IPS-20b (cell line): ENCODE data around the gene JMJD1C.

Experiments used
- H3K27ac ChIP-seq: one replicate; pipeline ENCODE4 v1.5.1; 2013; ENCODE audit warnings: low read length
- H3K27me3 ChIP-seq: 2 replicates; pipeline ENCODE4 v1.6.1; 2013; ENCODE audit warnings: mild to moderate bottlenecking, low read length, inconsistent platforms; ENCODE audit not compliant: insufficient read depth
- H3K36me3 ChIP-seq: 2 replicates; pipeline ENCODE4 v1.6.1; 2013; ENCODE audit warnings: low read depth, mild to moderate bottlenecking, inconsistent platforms, low read length, moderate library complexity; ENCODE audit not compliant: insufficient read depth
- H3K4me1 ChIP-seq: 2 replicates; pipeline ENCODE4 v1.6.1; 2013; ENCODE audit warnings: mild to moderate bottlenecking, control low read depth, inconsistent platforms, low read length, moderate library complexity; ENCODE audit not compliant: insufficient read depth
- H3K4me3 ChIP-seq: 2 replicates; pipeline ENCODE4 v1.5.1; 2013; ENCODE audit warnings: mild to moderate bottlenecking, low read length, inconsistent platforms
- H3K9ac ChIP-seq: 2 replicates; pipeline ENCODE4 v1.6.1; 2013; ENCODE audit warnings: low read depth, mild to moderate bottlenecking, inconsistent platforms, low read length, moderate library complexity
- H3K9me3 ChIP-seq: 2 replicates; pipeline ENCODE4 v1.6.1; 2013; ENCODE audit warnings: mild to moderate bottlenecking, low read depth, low read length, inconsistent platforms; ENCODE audit not compliant: insufficient read depth

JMJD1C gene

GRCh38 chr10:63204667-63205391, 260.9 kb downstream of the JMJD1C start:
- Histone ChIP-seq H3K27ac (peak overlapping the region; percentile 22), H3K36me3 (peaks cover 95% of the 10 kb centered on the region), H3K9me3 (no peaks in the 10 kb centered on the region), H3K4me1 (peaks cover 61% of the 10 kb centered on the region), H3K4me3 (no peak overlapping the region), H3K27me3 (no peaks in the 10 kb centered on the region), H3K9ac (no peak overlapping the region)

- Histone ChIP-seq H3K4me3 (no peak overlapping the region), H3K36me3 (peaks cover 95% of the 10 kb centered on the region), H3K9me3 (no peaks in the 10 kb centered on the region), H3K27ac (no peak overlapping the region), H3K9ac (no peak overlapping the region), H3K27me3 (no peaks in the 10 kb centered on the region), H3K4me1 (peaks cover 28% of the 10 kb centered on the region)
Observed at GRCh38 chr10:63201118-63201517, 264.7 kb downstream of the JMJD1C start.

GRCh38 chr10:63200431-63200830, 265.3 kb downstream of the JMJD1C start:
- Histone ChIP-seq H3K4me3 (no peak overlapping the region), H3K4me1 (peaks cover 22% of the 10 kb centered on the region), H3K36me3 (peaks cover 95% of the 10 kb centered on the region), H3K9ac (no peak overlapping the region), H3K9me3 (no peaks in the 10 kb centered on the region), H3K27ac (no peak overlapping the region), H3K27me3 (no peaks in the 10 kb centered on the region)

GRCh38 chr10:63199716-63200115, 266.1 kb downstream of the JMJD1C start:
- H3K9ac ChIP-seq = no peak overlapping the region
- peaks cover 14% of the 10 kb centered on the region for H3K4me1 ChIP-seq
- peaks cover 95% of the 10 kb centered on the region for H3K36me3 ChIP-seq
- H3K27me3 ChIP-seq = no peaks in the 10 kb centered on the region
- no peak overlapping the region; the same call in 1 of the 2 replicates for H3K4me3 ChIP-seq
- H3K27ac ChIP-seq = no peak overlapping the region
- no peaks in the 10 kb centered on the region for H3K9me3 ChIP-seq

- H3K4me3 ChIP-seq = no peak overlapping the region
- no peaks in the 10 kb centered on the region for H3K27me3 ChIP-seq
- H3K27ac ChIP-seq = no peak overlapping the region
- no peaks in the 10 kb centered on the region for H3K9me3 ChIP-seq
- peaks cover 97% of the 10 kb centered on the region for H3K36me3 ChIP-seq
- H3K9ac ChIP-seq = no peak overlapping the region
- H3K4me1 ChIP-seq = peaks cover 10% of the 10 kb centered on the region; the same call in 1 of the 2 replicates
Observed at GRCh38 chr10:63197344-63198092, 268.3 kb downstream of the JMJD1C start.

GRCh38 chr10:63192826-63193225, 273.0 kb downstream of the JMJD1C start:
- Histone ChIP-seq H3K9me3 (no peaks in the 10 kb centered on the region), H3K27me3 (no peaks in the 10 kb centered on the region), H3K36me3 (peaks cover 100% of the 10 kb centered on the region), H3K27ac (no peak overlapping the region), H3K4me1 (no peaks in the 10 kb centered on the region), H3K9ac (no peak overlapping the region), H3K4me3 (no peak overlapping the region)

GRCh38 chr10:63175534-63175933, 290.2 kb downstream of the JMJD1C start:
- Histone ChIP-seq H3K27me3 (no peaks in the 10 kb centered on the region), H3K9ac (no peak overlapping the region), H3K27ac (no peak overlapping the region), H3K4me3 (no peak overlapping the region), H3K36me3 (peaks cover 100% of the 10 kb centered on the region), H3K4me1 (no peaks in the 10 kb centered on the region), H3K9me3 (no peaks in the 10 kb centered on the region)

GRCh38 chr10:63173468-63174232, 292.1 kb downstream of the JMJD1C start:
- Histone ChIP-seq H3K9me3 (no peaks in the 10 kb centered on the region), H3K4me1 (no peaks in the 10 kb centered on the region), H3K9ac (no peak overlapping the region), H3K27me3 (no peaks in the 10 kb centered on the region), H3K36me3 (peaks cover 100% of the 10 kb centered on the region), H3K27ac (no peak overlapping the region), H3K4me3 (no peak overlapping the region)

- H3K36me3 ChIP-seq = peaks cover 98% of the 10 kb centered on the region
- no peaks in the 10 kb centered on the region for H3K27me3 ChIP-seq
- H3K4me3 ChIP-seq = no peak overlapping the region
- H3K9ac ChIP-seq = no peak overlapping the region
- H3K9me3 ChIP-seq = no peaks in the 10 kb centered on the region
- H3K27ac ChIP-seq = no peak overlapping the region
- H3K4me1 ChIP-seq = no peaks in the 10 kb centered on the region
Observed at GRCh38 chr10:63171926-63172325, 293.9 kb downstream of the JMJD1C start.

GRCh38 chr10:63171255-63171855, 294.4 kb downstream of the JMJD1C start:
- Histone ChIP-seq H3K4me3 (no peak overlapping the region), H3K4me1 (no peaks in the 10 kb centered on the region), H3K27me3 (no peaks in the 10 kb centered on the region), H3K9me3 (no peaks in the 10 kb centered on the region), H3K27ac (no peak overlapping the region), H3K9ac (no peak overlapping the region), H3K36me3 (peaks cover 98% of the 10 kb centered on the region)

GRCh38 chr10:63169624-63170023, 296.2 kb downstream of the JMJD1C start:
- Histone ChIP-seq H3K9me3 (no peaks in the 10 kb centered on the region), H3K9ac (no peak overlapping the region), H3K27me3 (no peaks in the 10 kb centered on the region), H3K27ac (no peak overlapping the region), H3K4me1 (no peaks in the 10 kb centered on the region), H3K36me3 (peaks cover 94% of the 10 kb centered on the region), H3K4me3 (no peak overlapping the region)
